ENCODE results near the gene NAV2. TPM values are rescaled to one million over a fixed set of nuclear protein-coding genes. Genes with fewer than 3 reads are reported as not detected.

NAV2 gene
- total and polyA plus RNA-seq, 10 donors = 0.46 to 11.6 (median 4.1) TPM

- Histone ChIP-seq H3K27ac (no peak overlapping the region), H3K27me3 (replicated peaks in 1 of 7) (peaks cover 0 to 17% (median 0%) of the 10 kb centered on the region in 7 donors), H3K4me3 (no peak overlapping the region), H3K36me3 (no peaks in the 10 kb centered on the region), H3K4me1 (peaks cover 0 to 6% (median 0%) of the 10 kb centered on the region in 6 donors), H3K9me3 (no peaks in the 10 kb centered on the region)
- intact Hi-C loops (cut with DNase I; ENCODE audit: low total_unique reads) = no loop called here
- no peak for DNase-seq
- WGBS, 5 donors = 62 to 75% (median 69%) methylated on average over 4 of the region's 4 CpGs
- TF ChIP-seq, protein P1, sequence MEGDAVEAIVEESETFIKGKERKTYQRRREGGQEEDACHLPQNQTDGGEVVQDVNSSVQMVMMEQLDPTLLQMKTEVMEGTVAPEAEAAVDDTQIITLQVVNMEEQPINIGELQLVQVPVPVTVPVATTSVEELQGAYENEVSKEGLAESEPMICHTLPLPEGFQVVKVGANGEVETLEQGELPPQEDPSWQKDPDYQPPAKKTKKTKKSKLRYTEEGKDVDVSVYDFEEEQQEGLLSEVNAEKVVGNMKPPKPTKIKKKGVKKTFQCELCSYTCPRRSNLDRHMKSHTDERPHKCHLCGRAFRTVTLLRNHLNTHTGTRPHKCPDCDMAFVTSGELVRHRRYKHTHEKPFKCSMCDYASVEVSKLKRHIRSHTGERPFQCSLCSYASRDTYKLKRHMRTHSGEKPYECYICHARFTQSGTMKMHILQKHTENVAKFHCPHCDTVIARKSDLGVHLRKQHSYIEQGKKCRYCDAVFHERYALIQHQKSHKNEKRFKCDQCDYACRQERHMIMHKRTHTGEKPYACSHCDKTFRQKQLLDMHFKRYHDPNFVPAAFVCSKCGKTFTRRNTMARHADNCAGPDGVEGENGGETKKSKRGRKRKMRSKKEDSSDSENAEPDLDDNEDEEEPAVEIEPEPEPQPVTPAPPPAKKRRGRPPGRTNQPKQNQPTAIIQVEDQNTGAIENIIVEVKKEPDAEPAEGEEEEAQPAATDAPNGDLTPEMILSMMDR (IDR thresholded peaks at IDR 0.05 in 8 of 11, conservative IDR thresholded peaks at IDR 0.05 in 3 of 11) = no peak
Measured at GRCh38 chr11:19966441-19966840, 253.8 kb downstream of the NAV2 start.

DNA sequence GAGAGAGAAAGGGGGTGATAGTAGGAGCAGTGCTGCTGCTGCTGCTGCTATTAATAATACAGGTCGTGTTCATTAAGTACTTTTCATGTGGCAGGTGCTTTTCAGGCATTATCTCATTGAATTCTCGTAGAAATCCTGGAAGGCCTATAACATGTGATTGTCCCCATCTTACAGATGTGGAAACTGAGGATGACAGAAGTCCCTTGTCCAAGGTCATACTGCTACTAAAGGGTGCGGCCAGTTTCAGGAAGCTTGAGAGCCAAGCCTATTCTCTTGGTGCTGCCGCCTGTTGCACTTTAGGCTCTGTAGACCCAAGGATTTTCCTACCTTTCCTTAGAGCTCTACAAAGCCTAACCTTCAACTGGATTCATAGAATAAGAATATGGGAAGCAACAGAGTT lies 254.3 kb downstream of the NAV2 start:
- Histone ChIP-seq H3K36me3 (no peaks in the 10 kb centered on the region), H3K4me1 (peaks cover 0 to 6% (median 0%) of the 10 kb centered on the region in 6 donors), H3K9me3 (no peaks in the 10 kb centered on the region), H3K4me3 (no peak overlapping the region), H3K27ac (no peak overlapping the region), H3K27me3 (replicated peaks in 1 of 7) (peaks cover 0 to 17% (median 0%) of the 10 kb centered on the region in 7 donors)
- 88 to 94% (median 89%) methylated on average over 4 of the region's 4 CpGs for WGBS, 5 donors
- intact Hi-C loops (cut with DNase I; ENCODE audit: low total_unique reads) = no loop called here
- TF ChIP-seq POLR2A (IDR thresholded peaks at IDR 0.05) (no peak), POLR2AphosphoS5 (IDR thresholded peaks at IDR 0.05) (no peak)
- TF ChIP-seq, protein P1 (IDR thresholded peaks at IDR 0.05 in 8 of 11, conservative IDR thresholded peaks at IDR 0.05 in 3 of 11) = no peak
- no peak for DNase-seq

GRCh38 chr11:19967787-19968186 lies 255.2 kb downstream of the NAV2 start:
- no peak for DNase-seq
- TF ChIP-seq, protein P1 (IDR thresholded peaks at IDR 0.05 in 8 of 11, conservative IDR thresholded peaks at IDR 0.05 in 3 of 11) = no peak
- TF ChIP-seq POLR2A (IDR thresholded peaks at IDR 0.05) (no peak), POLR2AphosphoS5 (IDR thresholded peaks at IDR 0.05) (no peak)
- 62 to 74% (median 65%) methylated on average over 2 of the region's 2 CpGs for WGBS, 5 donors
- no peaks in the 10 kb centered on the region for H3K9me3 ChIP-seq
- H3K36me3 ChIP-seq = no peaks in the 10 kb centered on the region
- intact Hi-C loops (cut with DNase I; ENCODE audit: low total_unique reads) = no loop called here
- H3K27ac ChIP-seq = no peak overlapping the region
- peaks cover 0 to 17% (median 0%) of the 10 kb centered on the region in 7 donors for H3K27me3 ChIP-seq (replicated peaks in 1 of 7)
- H3K4me1 ChIP-seq = peaks cover 0 to 6% (median 0%) of the 10 kb centered on the region in 6 donors
- H3K4me3 ChIP-seq = no peak overlapping the region

- no peak for DNase-seq
- H3K36me3 ChIP-seq = no peaks in the 10 kb centered on the region
- intact Hi-C loops (cut with DNase I; ENCODE audit: low total_unique reads) = no loop called here
- TF ChIP-seq, protein P1 (IDR thresholded peaks at IDR 0.05 in 8 of 11, conservative IDR thresholded peaks at IDR 0.05 in 3 of 11) = no peak
- TF ChIP-seq POLR2AphosphoS5 (IDR thresholded peaks at IDR 0.05) (no peak), POLR2A (IDR thresholded peaks at IDR 0.05) (no peak)
- no peak overlapping the region for H3K27ac ChIP-seq
- H3K4me1 ChIP-seq = peaks cover 0 to 6% (median 0%) of the 10 kb centered on the region in 6 donors
- H3K9me3 ChIP-seq = no peaks in the 10 kb centered on the region
- WGBS, 5 donors = 83 to 97% (median 89%) methylated on average over 5 of the region's 5 CpGs
- no peak overlapping the region for H3K4me3 ChIP-seq
- H3K27me3 ChIP-seq (replicated peaks in 1 of 7) = peaks cover 0 to 17% (median 0%) of the 10 kb centered on the region in 7 donors
Measured at GRCh38 chr11:19968860-19969259, 256.2 kb downstream of the NAV2 start.
